Activated CD4-positive, alpha-beta T cell treated with anti-CD3 and anti-CD28 coated beads, Interleukin-10, Interleukin-2, amounts not matched to agents 100 ng/mL and 50 ng/mL, durations not matched to agents 16 hours and 8 hours (primary cell): ENCODE results near the gene HMCN1.
A peak's percentile ranks its signal among the peaks of the same experiment; 100 is the strongest.
"Not testable (repeated sequence)": the region's sequence is repeated elsewhere in the genome, so short reads cannot be mapped to it uniquely, and the experiment has no call there.

Source experiments
- DNase-seq: peaks from one replicate; pipeline ENCODE4 v3.0.0-alpha.2; 2020

HMCN1 gene

DNA sequence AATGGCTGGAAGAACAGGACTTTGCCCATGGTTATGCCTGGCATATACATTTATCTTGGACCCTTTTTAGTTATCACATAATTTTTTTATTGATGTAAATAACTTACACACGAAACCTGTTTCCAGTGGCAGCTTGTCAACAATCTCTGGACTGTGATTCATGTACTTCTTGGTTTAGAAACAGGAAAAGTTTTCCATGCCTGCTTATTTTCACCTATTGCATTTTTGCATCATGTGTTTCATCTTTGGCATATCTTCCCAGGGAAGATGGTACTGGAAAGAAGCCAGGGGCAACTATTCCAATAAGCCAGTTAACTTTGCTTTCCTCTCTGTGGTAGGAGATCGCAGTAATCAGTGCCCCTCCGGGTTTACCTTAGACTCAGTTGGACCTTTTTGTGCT lies 430.6 kb downstream of the HMCN1 start:
- DNase-seq: no peak

DNA sequence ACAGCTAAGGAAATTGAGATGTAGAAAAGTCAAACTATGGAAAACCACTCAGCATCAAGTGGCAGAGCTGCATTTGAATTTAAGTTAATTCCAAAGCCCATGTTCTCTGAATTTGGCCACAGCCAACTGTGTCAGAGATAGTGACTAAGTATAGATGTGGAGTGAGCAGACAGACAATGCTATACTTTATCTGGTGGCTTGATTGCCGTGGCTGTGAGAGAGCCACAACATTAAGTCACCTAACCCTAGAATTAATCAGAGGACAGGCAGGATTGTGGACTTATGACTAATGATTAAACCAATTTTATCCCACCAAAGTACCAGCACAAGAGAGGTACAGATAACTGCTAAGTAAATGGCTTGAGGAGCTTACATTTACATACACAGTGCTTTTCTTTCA lies 431.1 kb downstream of the HMCN1 start:
- no peak for DNase-seq

DNA sequence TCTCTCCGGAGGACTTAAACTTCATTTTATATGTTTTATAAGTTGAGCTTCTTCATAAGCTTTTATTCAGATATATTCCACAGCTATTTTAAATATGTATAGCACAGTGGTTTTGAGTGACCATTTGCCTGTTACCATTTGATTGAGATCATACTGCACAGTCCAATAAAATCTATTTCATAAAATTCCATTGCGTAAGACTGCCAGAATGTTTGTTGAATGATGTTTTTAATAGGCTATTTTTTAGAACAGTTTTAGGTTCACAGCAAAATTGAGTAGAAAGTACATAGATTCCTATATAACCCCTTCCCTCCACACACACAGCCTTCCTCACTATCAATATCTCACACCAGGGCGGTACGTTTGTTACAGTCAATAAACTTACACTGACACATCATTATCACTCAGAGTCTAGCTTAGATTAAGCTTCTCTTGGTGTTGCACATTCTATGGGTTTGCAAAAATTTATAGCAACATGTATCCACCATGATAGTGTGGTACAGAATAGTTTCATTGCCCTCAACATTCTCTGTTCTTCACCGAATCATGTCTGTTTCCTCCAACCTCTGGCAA lies 433.0 kb downstream of the HMCN1 start:
- no peak for DNase-seq

DNA sequence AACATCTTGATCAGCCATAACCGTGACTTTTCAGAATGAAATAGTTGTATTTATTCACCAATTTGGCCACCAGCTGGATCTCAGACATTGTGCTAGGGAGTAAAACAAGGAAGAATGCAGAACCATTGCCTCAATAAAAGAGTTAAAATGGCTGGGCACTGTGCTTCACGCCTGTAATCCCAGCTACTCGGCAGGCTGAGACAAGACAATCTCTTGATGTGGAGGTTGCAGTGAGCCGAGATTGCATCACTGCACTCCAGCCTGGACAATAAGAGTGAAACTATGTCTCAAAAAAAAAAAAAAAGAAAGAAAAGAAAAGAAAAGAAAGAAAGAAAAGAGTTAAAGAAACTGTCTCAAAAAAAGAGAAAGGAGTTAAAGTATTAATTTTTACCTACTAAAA lies 441.4 kb downstream of the HMCN1 start:
- no peak for DNase-seq

DNA sequence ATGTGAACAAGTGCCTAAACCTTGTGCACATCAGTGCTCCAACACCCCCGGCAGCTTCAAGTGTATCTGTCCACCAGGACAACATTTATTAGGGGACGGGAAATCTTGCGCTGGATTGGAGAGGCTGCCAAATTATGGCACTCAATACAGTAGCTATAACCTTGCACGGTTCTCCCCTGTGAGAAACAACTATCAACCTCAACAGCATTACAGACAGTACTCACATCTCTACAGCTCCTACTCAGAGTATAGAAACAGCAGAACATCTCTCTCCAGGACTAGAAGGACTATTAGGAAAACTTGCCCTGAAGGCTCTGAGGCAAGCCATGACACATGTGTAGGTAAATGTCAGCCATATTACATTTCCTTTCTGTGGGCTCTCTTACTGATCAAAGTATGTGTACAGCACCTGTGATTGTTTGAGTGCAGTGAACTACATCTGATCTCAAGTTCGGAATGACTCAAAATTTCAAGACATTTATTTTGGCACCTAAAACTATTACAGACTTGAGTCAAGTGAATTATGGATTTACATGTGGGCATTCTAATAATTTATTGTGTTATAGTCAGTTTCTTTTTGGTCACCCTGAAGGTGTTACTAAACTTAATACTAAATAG lies 444.3 kb downstream of the HMCN1 start:
- DNase-seq: no peak

DNA sequence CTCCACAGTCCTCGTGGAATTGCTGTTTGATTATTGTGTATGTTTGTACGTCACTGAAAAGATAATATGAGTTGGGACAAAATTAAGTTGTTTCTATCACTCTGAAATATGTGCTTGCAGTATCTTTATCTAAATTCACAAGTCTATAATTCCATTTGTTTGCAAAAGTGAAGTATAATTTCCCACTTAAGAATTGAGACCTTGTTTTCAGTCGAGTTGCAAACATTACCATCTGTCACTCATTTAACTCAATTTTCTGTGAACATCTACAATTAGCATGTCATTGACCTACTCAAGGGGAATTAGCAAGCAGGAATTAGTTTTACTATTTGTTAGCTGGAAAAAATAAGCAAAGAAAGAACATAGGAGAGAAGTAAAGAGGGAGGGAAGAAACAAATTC lies 445.0 kb downstream of the HMCN1 start:
- DNase-seq: no peak

DNA sequence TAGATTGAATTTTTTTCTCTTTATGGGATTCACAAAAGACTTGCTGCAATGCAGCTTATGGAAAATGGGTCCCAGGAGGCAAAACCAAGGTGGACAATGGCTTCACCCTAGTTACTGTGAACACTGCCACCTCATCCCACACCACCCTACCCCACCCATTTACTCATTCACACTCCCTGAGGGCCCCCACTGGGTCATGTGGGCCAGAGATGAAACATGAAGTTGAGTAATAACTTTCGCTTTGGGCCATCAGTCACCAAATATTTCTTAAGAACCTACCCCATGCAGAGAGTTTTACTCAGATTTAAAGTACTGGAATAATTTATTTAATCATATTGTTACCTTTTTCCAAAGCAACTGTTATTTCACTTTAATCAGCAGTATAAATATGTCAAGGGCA lies 449.0 kb downstream of the HMCN1 start:
- peak; percentile 75 for DNase-seq

DNA sequence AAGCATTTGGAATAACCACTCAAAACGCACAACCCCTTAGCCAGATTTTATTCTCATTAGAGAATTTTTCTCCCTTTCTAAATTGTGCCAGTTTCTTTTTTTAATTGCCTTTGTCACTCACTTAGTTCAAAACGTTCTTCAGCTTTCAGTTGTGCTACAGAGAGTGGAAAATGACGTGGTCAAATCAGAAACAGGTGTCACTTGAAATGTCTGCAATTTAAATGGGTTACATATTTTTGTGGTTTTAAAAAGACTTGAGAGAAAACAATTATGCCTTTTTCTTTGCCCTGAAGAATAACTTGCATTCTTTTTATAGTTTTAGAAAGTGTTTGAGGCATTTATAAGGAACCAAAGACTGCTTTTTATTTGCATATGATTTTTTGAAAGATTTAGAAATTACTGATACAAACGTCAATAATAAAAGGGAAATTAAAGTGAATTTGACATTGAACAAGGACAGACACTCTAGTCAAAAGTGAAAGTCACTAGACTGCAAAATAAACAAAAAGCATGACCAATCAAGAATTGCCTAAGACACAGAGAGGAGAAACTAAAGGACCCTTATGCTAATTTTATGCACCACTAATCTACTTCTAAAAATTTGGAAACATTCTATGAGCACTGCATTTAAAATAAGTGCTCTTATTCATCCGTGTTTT lies 449.9 kb downstream of the HMCN1 start:
- peak; percentile 33 for DNase-seq

DNA sequence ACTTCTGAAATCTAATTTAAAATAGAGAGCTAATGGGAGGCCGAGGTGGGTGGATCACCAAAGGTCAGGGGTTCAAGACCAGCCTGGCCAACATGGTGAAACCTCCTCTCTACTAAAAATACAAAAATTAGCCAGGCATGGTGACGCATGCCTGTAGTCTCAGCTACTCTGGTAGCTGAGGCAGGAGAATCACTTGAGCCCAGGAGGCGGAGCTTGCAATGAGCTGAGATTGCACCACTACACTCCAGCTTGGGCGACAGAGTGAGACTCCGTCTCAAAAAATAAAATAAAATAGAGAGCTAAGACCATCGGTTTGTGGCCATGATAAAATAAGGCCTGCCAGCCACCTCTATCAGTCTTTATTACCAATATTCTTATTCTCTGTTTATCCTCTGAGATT lies 452.1 kb downstream of the HMCN1 start:
- DNase-seq: not testable (repeated sequence)

DNA sequence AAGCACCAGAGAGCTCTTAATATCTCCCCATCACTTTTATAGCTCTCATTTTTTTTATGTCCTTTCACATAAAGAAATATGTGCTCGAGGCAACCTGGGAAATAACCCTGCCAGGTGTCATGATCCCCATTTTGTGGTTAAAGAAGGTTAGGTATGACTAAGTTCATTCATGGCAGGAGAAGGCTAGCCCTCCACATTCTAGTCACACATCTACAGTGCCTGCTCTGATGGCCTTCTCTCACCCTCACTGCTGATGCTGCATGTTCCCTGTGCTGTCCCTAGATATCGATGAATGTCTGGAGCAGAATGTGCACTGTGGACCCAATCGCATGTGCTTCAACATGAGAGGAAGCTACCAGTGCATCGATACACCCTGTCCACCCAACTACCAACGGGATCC lies 453.4 kb downstream of the HMCN1 start:
- DNase-seq: peak; percentile 39

DNA sequence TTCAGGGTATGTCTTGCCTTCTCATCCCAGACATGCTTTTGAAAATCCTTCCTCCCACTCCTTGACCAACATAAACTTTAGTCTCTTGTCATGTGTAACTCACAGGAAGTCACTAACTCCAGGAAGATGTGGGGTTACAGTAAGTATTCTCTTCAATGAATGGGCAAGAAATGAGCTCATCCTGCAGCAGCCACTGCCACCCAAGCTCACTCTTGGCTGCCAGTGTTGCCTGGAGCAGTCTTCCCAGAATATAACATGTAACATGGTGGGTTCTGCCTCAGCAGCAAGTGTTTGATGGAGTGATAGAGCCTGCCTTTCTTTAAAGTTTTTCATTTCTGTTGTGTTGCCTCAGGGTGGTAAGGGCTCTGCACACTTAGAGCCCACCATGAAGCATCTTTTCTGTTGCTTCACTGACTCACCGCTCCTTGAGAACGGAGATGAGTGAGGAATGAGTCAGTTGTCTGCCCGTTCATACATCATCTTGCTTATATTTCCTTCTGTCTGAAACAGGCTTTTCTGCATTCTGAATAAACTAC lies 453.9 kb downstream of the HMCN1 start:
- peak; percentile 50 for DNase-seq

DNA sequence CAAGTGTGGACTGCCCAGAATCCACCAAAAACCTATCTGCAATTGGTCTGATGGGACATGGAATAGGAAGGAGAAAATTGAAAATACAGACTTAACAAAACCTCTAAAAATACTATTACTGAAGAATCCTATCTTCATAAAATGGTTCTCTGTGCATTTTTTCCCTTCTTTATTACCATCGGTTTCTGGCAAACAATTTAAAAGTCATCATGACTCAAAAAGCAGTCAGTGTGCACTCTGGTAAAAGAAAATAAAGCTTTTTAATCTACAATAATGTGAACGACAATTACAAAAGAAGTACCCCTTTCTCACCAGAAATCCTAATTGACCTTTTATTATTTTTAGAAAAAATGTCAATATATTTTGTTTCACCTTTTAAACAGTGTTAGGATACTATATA lies 454.5 kb downstream of the HMCN1 start:
- DNase-seq: no peak

DNA sequence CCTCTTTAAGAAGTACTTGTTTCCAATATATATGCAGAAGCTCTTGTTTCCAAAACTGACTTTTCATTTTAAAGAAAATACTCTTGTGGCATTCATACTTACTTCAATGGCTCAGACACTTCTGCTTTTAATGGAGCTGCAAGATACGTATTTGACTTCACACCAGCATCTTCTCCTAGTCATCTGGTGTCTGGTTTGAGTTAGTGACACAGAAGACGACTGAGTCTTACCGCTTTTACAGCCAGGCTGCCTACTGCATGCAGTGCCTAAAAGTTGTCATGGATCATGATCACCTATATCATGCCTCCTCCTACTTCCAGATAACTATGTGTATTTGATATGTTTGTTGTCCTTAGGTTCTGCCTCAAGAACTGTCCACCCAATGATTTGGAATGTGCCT lies 455.0 kb downstream of the HMCN1 start:
- no peak for DNase-seq

DNA sequence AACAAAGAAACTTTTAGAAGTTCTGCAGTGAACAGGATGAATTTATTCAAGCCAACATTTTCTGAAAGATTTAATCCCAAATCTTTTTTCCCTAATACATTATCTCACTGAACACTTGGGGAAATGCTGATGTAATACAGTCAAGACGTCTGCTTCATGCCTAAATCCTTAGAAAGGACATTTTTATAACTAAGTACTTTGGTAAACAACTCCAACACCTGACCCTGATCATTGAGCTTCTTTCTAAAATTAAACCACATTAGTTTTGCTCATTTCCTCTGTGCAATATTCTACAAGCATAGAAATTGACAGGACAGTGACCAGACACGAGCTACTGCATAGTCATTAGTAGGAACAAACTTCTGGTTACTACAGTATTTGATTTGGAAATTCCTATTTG lies 457.3 kb downstream of the HMCN1 start:
- DNase-seq: no peak

DNA sequence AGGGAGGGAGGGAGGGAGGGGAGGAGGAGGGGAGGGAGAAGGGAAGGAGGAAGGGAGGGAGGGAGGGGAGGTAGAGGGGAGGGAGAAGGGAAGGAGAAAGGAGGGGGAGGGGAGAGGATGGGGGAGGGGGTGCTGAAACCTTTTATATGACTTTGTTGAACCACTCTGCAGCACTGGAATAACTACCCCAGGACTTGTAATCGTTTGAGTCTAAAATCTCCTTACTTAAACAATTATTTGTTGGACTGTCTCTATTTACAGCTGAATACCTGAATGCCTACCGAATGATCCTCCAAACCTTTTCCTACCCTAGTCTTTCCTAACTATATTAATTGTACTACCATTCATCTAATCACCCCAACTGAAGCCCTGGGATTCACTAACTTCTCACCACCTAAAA lies 459.0 kb downstream of the HMCN1 start:
- DNase-seq: no peak

DNA sequence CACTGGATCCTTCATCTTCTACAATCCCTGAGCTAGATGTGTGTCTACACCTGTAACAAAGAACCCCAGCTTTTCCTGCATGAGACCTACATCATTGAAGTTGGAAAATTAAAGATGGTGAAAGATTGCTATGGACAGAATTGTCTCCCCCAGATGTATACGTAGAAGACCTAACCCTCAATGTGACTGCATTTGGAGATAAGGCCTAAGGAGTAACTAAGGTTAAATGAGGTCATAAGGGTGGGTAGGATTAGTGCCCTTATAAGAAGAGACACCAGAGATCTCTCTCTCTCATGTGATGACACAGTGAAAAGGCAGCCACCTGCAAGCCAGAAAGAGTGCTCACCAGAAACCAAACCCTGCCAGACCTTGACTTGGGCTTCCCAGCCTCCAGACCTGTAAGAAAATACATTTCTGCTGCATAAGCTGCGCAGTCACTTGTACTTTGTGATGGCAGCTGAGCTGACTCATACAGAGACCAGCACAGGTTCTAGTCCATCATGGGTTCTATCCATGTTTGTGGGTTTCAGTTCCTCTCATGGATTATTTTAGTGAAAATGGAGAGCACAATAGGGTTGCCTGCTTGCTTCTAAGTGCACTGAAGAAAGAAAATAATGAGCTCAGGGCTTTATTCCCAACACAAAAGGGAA lies 460.0 kb downstream of the HMCN1 start:
- peak; percentile 43 for DNase-seq

DNA sequence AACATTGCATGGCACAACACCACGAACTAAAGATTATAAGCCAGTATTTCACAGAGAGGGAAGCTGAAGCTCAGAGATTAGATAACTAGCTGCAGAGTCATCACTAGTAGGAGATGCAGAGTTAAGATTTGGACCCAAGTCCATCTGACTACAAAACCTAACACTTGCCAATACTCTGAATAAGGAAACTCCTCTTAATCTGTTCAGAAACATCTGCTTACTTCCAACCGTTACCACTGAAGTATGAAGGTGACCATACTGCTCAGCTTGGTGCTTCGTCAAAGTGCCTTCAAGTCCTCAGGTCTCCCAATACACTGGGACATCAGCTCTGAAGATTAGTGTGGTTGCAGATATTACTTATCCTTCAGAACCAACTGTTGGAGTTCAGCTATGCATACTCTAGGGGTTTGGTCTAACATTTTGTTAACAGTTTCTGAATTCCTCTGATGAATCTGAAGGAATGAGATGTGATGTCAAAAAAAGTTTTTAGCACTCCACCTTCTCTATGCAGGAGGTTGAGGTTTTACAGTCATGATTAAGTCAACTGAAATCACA lies 461.3 kb downstream of the HMCN1 start:
- no peak for DNase-seq

DNA sequence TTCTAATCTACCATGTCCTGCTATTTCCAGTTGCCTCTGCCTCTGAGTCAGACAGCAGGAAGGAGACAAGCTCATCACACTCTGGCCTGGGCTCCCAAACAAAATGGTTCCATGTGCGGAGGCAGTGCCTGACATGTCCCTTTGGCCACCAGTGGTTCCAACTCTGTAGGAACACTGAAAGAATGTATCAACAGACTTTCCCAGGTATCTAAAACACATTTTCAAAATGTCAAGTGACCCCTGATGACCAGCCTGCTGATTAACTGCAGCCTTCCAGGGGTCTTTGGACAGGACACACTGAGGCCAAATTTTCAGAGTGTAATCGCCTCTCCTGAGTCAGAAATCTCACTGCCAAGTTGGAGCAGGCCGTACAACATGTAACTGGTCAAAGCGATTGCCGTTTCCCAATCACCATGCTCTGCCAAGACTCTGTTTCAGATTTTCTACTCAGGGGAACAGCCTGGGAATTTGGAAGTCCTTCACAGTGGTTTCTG lies 468.1 kb downstream of the HMCN1 start:
- no peak for DNase-seq

DNA sequence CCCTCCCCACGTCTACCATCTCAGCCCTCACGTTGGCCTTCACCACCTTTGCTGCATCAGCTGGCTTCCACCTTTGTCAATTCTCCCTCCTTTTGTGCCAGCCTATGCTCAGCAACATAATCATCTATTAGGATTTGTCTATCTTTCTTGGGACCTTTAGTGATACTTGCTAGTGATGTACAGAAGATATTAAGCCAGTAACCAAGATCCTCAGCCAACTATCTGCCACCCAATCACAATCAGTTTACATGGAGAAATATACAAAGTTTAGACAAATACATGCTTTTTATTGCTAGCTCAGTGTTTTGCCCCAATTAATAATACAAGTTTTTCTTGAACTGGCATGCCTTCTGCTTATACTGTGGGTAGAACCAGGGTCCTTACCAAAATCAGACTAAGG lies 468.6 kb downstream of the HMCN1 start:
- DNase-seq: no peak

DNA sequence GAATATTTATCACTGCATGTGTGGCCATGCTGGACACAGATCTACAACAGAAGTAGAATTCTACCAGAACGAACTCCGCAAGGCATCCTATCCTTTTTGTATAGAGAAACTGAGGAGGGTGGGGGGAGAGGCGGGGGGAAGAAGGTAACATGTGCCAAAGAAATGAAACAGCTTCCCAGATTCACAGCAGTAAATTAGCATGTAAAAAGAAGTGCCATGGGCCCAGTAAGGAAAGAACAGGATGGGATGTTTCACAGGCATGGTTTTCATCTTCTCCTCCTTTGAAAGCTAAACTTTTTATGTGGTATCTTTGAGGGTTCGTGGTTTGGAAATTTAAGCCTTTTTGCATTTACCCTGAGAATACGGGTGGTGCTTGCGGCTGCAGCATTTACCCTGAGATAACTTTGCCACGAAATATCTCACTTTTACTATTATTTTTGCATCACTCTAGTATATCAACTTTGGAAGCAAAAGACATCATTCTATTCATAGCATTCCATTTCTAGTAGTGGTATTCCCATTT lies 471.9 kb downstream of the HMCN1 start:
- DNase-seq: no peak

DNA sequence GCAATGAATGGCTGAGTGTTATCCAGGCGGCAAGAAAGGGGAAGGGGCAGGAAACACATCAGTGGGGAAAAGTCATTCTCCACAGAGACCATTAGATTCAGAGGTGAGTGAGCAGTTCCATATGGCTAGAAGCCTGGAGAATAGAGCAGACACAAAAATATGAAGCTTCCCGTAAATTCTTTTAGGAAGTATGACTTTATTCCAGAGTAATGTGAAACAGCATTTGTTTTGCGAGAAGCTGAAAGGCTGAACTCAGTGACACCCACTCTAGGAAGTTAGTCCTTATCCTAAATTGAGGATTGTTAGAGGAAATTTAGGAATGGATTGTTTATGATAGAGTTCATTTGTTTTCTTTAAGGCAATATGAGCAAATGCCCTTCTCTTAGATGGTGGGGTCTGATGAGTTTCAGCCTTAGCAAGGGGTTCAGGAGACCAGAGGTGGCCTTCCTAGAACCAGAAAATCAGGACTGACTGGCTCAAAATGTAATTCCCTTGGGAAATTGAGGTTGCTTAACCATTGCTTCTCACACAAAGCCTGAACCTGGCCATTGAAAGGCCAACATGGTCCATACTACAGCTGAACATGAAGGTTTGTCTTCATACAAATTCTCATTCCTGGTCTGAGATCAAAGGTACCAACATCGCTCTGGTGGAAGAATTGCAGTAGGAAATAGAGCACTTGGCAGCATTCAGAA lies 473.3 kb downstream of the HMCN1 start:
- no peak for DNase-seq

DNA sequence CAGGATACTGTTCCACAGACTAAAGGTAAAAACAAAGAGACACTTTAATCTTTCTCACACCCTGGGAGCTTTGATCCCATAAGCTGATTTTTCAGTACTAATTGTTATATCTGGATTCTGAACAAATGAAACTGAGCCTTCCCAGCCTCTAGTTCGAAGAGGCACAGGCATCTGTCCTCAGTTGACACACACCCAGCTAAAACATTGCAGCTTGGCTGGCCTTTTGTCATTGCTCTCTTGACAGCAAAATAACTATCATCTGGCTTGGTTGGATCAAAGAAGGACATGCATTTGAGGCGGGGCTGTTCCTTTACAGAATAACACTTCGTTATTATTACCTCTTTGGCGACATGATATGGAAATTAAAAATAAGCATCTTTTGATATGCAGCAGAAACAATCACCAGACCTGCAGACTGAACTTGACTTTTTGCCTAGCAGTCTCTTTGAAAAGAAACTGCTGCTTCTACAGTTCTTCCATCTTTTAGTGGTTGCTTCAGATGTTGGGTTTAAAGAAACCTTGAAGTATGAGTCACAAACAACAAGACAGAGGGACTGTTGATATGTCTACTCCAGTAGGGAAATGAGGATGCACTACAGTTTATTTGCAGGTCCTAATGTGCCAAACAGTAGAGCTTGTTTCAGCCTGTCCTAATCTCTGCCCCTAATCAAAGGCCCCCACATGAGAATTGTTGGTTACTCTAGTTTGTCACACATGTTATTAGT lies 474.4 kb downstream of the HMCN1 start:
- no peak for DNase-seq
